GM12874 (cell line): ENCODE data around the gene DNAH17.

Experiments used
- TF ChIP-seq, protein P1 (sequence below): IDR thresholded peaks from 2 replicates; pipeline ENCODE4 v1.5.1; 2011; ENCODE audit warnings: low read depth, mild to moderate bottlenecking, control low read depth, low read length, moderate library complexity; ENCODE audit not compliant: insufficient read depth

Gene DNAH17

DNA sequence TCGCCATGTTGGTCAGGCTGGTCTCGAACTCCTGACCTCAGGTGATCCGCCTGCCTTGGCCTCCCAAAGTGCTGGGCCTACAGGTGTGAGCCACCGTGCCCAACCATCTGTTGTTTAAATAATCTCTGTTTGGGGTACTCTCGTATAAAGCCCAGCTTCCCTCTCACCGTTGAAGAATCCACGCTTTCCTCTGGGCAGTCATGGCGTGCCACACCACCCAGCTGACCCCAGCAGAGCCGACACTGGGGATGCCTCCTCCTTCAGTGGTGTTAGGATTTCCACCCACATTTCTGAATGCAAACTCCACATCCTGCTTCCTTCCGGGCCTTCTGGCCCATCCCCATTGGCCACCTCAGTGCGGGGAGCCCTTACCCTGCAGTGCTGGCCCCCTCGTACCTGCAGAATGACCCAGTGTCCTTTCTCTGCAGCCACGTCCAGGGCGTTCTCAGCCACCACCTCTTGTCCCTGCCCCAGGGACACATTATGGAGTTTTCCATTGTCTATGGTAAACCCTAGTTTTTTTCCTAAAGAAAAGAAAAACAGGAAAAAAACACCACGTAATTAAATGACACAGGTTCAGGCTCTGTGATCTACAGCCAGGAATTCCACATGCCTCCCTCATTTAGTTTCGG lies 138.4 kb downstream of the DNAH17 start:
- TF ChIP-seq, protein P1, sequence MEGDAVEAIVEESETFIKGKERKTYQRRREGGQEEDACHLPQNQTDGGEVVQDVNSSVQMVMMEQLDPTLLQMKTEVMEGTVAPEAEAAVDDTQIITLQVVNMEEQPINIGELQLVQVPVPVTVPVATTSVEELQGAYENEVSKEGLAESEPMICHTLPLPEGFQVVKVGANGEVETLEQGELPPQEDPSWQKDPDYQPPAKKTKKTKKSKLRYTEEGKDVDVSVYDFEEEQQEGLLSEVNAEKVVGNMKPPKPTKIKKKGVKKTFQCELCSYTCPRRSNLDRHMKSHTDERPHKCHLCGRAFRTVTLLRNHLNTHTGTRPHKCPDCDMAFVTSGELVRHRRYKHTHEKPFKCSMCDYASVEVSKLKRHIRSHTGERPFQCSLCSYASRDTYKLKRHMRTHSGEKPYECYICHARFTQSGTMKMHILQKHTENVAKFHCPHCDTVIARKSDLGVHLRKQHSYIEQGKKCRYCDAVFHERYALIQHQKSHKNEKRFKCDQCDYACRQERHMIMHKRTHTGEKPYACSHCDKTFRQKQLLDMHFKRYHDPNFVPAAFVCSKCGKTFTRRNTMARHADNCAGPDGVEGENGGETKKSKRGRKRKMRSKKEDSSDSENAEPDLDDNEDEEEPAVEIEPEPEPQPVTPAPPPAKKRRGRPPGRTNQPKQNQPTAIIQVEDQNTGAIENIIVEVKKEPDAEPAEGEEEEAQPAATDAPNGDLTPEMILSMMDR, result no peak

DNA sequence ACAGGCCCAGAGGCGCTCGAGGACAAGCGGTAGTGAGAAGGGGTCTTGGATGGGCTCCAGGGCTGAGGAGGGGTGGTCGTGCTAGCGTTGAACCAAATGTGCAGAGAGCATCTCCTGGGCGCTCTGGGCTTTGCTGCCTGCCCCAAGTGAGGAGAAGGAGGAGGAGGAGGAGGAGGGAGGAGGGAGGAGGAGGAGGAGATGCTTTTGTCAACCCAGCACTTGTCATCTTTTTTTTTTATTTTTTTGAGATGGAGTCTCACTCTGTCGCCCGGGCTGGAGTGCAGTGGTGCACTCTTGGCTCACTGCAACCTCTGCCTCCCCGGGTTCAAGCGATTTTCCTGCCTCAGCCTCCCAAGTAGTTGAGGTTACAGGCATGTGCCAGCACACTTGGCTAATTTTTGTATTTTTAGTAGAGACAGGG lies 138.9 kb downstream of the DNAH17 start:
- TF ChIP-seq, protein P1, result no peak

DNA sequence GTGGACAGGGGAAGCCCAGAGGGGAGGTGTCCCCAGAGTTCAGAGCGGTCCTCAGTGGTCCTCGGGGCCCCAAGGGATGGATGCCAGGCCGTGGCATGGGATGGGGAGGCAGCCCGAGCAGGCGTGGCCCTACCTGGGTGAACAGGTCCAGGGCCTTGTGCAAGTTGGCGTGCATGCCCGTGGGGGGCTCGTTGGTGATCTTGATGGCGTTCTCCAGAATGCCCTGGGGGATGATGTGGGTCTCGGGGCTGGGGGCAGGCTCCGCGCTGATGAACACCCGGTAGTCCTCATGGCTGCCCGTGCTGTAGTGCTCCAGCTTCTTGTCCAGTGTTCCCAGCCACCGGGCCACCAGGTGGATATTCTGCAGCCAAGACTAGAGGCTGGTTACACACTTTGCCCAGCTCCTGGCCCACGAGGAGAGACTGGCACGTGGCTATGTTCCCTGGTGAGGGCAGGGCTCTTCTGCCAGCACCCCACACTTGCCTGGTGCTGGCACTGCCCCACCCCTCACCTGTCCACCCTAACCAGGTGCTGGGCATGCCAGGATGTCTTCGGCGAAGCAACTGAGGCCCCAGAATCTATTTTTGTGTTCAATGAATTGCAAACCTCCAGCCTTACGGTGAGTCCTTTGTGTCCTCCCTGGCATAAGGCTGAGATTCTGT lies 139.6 kb downstream of the DNAH17 start:
- TF ChIP-seq, protein P1, result no peak

DNA sequence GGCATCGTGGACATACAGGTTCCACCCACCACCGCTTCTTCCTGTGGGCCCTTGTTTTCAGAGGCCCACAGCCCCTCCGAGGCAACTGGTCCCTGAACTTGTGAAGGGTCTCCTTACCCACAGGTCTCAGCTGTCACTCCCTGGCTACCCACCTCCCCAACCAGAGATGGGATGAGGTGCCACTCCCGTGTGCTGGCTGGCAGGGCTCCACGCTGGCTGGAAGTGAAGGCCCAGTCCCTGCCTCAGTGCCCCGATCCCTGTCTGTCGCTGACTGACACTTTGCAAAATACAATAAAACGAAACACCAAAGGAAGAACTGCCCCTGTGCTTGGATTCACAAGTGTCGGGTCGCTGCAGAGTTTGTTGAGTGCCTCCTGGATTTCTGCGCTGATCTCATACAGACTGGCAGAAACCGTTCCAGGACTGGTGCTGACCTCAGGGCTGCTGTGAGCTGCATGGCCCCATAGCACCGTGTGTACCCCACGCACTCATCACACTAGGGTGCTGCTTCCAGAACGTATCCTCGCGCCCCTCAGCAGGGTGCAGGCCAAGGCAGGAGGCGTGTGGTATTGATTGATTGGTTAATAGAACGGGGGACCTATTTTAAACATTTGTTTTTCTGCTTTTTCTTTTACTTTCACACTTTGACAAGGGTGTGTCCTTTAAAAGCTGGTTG lies 141.7 kb downstream of the DNAH17 start:
- TF ChIP-seq, protein P1, result no peak

DNA sequence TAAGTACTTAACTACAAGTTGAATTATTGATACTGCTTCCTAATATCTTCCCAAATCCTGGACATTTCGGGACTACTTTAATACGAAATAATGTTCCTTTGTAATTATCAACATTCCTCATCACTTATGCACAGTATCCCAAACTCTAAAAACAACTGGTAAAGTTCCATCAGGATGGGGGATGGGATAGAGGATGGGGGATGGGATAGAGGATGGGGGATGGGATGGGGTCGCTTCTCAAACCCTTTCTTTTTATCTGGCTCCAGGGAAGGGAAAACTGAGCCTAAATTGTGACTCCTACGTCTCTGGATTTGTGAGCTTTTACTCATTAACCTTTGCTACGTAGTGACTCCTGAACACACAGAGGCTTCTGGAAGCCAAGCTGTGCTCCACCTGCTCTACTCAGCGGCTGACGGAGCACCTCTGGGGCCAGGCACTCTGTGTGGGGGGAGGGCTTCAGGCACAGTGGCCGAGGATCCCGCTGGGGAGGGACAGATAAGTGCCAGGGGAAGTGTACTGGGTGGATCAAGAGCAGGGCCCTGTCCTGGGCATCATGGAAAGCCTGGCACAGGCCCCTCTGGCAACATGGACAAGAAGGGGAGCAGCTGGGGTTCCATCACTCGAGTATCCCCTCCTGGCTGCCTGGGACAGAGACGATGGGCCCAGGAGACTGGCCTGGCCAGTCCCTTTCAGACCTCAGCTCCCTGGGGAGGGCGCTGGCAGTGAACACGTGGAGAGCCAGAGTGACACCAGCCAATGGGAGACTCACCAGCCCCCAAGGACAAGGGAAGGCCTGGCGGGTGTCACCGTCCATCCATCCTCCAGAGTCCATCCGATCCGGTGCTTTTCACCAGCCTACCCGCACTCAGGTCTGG lies 142.5 kb downstream of the DNAH17 start:
- TF ChIP-seq, protein P1, result no peak

DNA sequence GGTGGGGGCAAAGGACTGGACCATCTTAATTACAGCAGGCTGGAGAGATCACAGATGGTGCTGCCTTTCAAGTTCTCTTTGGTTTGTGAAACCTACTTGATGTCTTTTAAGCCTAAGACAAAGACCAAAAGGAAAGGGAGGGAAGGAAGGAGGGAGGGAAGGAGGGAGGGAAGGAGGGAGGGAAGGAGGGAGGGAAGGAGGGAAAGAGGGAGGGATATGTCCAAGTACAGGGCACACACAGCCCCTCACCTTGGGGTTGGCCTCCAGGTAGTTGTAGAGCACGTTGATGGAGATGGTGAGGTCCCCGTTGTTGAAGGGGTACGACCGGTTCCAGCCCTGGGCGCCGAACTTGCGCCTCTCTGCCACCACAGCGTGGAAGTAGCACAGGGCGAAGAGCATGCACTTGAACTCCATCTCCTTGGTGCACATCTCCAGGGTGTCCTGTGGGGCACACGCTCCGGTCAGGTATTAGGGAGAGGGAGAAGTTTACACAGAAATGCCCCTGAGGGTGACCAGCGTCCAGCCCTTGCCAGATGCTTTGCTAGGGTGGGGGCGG lies 143.3 kb downstream of the DNAH17 start:
- TF ChIP-seq, protein P1, result no peak
